Upper lobe of left lung (tissue), 6 donors: Measurements from ENCODE around the gene MBD3L2B. TPM values are rescaled to one million over a fixed set of nuclear protein-coding genes. Genes with fewer than 3 reads are reported as not detected.
A peak's percentile ranks its signal among the peaks of the same experiment; 100 is the strongest.

Experiments used
- ATAC-seq, 2 donors: fragments of 200-7000 bp; cut with Tn5 transposase; one replicate each; pipeline ENCODE4 v1.9.1; 2022; ENCODE audit warnings: mild to moderate bottlenecking in 2 of 2, moderate library complexity in 2 of 2; ENCODE audit not compliant: low FRiP score in 2 of 2
- DNase-seq, 2 donors: peaks; one replicate each; pipeline ENCODE4 v3.0.0-alpha.2; 2019 to 2020
- H3K27ac ChIP-seq, 4 donors: fragments of 200-600 bp; sonication (generic); one replicate each; pipeline ENCODE4 v1.5.1; 2016 to 2019
- H3K27me3 ChIP-seq, 4 donors: fragments of 200-600 bp; sonication (generic); one replicate each; pipeline ENCODE4 v1.5.1; 2017 to 2019
- H3K36me3 ChIP-seq, 4 donors: fragments of 200-600 bp; sonication (generic); one replicate each; pipeline ENCODE4 v1.5.1; 2016 to 2019
- H3K4me1 ChIP-seq, 4 donors: fragments of 200-600 bp; sonication (generic); one replicate each; pipeline ENCODE4 v1.5.1; 2018 to 2019
- H3K4me3 ChIP-seq, 4 donors: fragments of 200-600 bp; sonication (generic); one replicate each; pipeline ENCODE4 v1.5.1; 2017 to 2019; ENCODE audit warnings: mild to moderate bottlenecking in 2 of 4, moderate library complexity in 1 of 4
- H3K9me3 ChIP-seq, 4 donors: fragments of 200-600 bp; sonication (generic); one replicate each; pipeline ENCODE4 v1.5.1; 2018 to 2019
- CTCF ChIP-seq, 6 experiments: fragments of 450-650 bp in 4 of 6; fragments of 200-600 bp in 2 of 6; sonication (generic) in 2 of 6; IDR thresholded peaks; one replicate each; pipeline ENCODE4 v1.5.1; 2016 to 2019; ENCODE audit warnings: antibody characterized with exemption in 6 of 6
- EP300 ChIP-seq, 4 donors: sonication (generic); formaldehyde crosslinking; IDR thresholded peaks; one replicate each; pipeline ENCODE4 v1.5.1; 2017; ENCODE audit warnings: antibody characterized with exemption in 4 of 4, control low read depth in 2 of 4
- POLR2A ChIP-seq, 4 donors: fragments of 450-650 bp; IDR thresholded peaks; one replicate each; pipeline ENCODE4 v1.5.1; 2016 to 2017; ENCODE audit warnings: antibody characterized with exemption in 4 of 4, mild to moderate bottlenecking in 2 of 4
- POLR2AphosphoS5 ChIP-seq, 2 donors: sonication (generic); formaldehyde crosslinking; IDR thresholded peaks; one replicate each; pipeline ENCODE4 v1.5.1; 2017; ENCODE audit warnings: antibody characterized with exemption in 2 of 2
- WGBS, 2 donors: methylation state at CpG; one replicate each; pipeline ENCODE4 v1.1.5; 2017 to 2018; 5-methylcytosine and 5-hydroxymethylcytosine counted together
- total RNA-seq, 6 donors: library from RNA; depleted of rRNA in 4 of 6; stranded (reverse); fragments of >200 nt in 4 of 6; gene quantifications; one replicate each; pipeline versions ENCODE4 v1.1.0 to v1.2.1, GENCODE V29; 2016 to 2021
- donor health status: DM: no; HTN: no; CAD: no; lungs with moderate emphysema.
- donor health status: DM: no; HTN: yes; CAD: no; lungs with severe emphysema.

The MBD3L2B gene
- total RNA-seq, 6 donors from 2014 or later: not detected

- ATAC-seq (no peak), DNase-seq (no peak)
- WGBS, 2 donors: 77 to 90% methylated on average over 8 to 12 of the region's 12 CpGs
- TF ChIP-seq POLR2A (IDR thresholded peaks at IDR 0.05): no peak
- TF ChIP-seq EP300 (IDR thresholded peaks at IDR 0.05): no peak
- no peak for TF ChIP-seq POLR2AphosphoS5 (IDR thresholded peaks at IDR 0.05)
- TF ChIP-seq CTCF (IDR thresholded peaks at IDR 0.05): no peak
- no peaks in the 10 kb centered on the region for H3K9me3 ChIP-seq
- H3K4me1 ChIP-seq: no peaks in the 10 kb centered on the region
- H3K27me3 ChIP-seq: no peaks in the 10 kb centered on the region
- H3K36me3 ChIP-seq: no peaks in the 10 kb centered on the region
- H3K27ac ChIP-seq: no peak overlapping the region
- H3K4me3 ChIP-seq: no peak overlapping the region
These were observed 10.3 kb downstream of the MBD3L2B start for GRCh38 chr19:7010722-7011593.

- no peak for TF ChIP-seq EP300 (IDR thresholded peaks at IDR 0.05)
- no peak for TF ChIP-seq POLR2AphosphoS5 (IDR thresholded peaks at IDR 0.05)
- no peak for TF ChIP-seq POLR2A (IDR thresholded peaks at IDR 0.05)
- no peak for TF ChIP-seq CTCF (IDR thresholded peaks at IDR 0.05)
- H3K4me1 ChIP-seq: no peaks in the 10 kb centered on the region
- no peaks in the 10 kb centered on the region for H3K9me3 ChIP-seq
- ATAC-seq (no peak), DNase-seq (no peak)
- no peaks in the 10 kb centered on the region for H3K27me3 ChIP-seq
- no peak overlapping the region for H3K4me3 ChIP-seq
- WGBS, 2 donors: 55 to 58% methylated on average over 4 of the region's 4 CpGs
- no peak overlapping the region for H3K27ac ChIP-seq
- H3K36me3 ChIP-seq: no peaks in the 10 kb centered on the region
These were observed 13.4 kb downstream of the MBD3L2B start for GRCh38 chr19:7007859-7008258.

- DNase-seq (no peak), ATAC-seq (no peak)
- Histone ChIP-seq H3K4me3 (no peak overlapping the region), H3K36me3 (no peaks in the 10 kb centered on the region), H3K4me1 (no peaks in the 10 kb centered on the region), H3K27ac (no peak overlapping the region), H3K27me3 (no peaks in the 10 kb centered on the region), H3K9me3 (no peaks in the 10 kb centered on the region)
- WGBS, 2 donors: 81 to 89% methylated on average over 9 to 11 of the region's 11 CpGs
- no peak for TF ChIP-seq EP300 (IDR thresholded peaks at IDR 0.05)
- no peak for TF ChIP-seq CTCF (IDR thresholded peaks at IDR 0.05)
These were observed 15.0 kb downstream of the MBD3L2B start for GRCh38 chr19:7006135-7006704.

- Histone ChIP-seq H3K36me3 (no peaks in the 10 kb centered on the region), H3K27ac (no peak overlapping the region), H3K9me3 (no peaks in the 10 kb centered on the region), H3K4me1 (no peaks in the 10 kb centered on the region), H3K4me3 (no peak overlapping the region), H3K27me3 (no peaks in the 10 kb centered on the region)
- peak in 1 of 2 donors; percentile 75 for ATAC-seq
- TF ChIP-seq POLR2AphosphoS5 (IDR thresholded peaks at IDR 0.05): no peak
- no peak for TF ChIP-seq EP300 (IDR thresholded peaks at IDR 0.05)
- TF ChIP-seq POLR2A (IDR thresholded peaks at IDR 0.05): no peak
- TF ChIP-seq CTCF (IDR thresholded peaks at IDR 0.05): no peak
- 90 to 94% methylated on average over 14 to 18 of the region's 18 CpGs for WGBS, 2 donors
- DNase-seq: no peak
These were observed 16.8 kb downstream of the MBD3L2B start for GRCh38 chr19:7004313-7004931.
